ENCODE data around the gene ARFRP1. TPM values are rescaled to one million over a fixed set of nuclear protein-coding genes. Genes with fewer than 3 reads are reported as not detected.
"Not testable (repeated sequence)": the region's sequence is repeated elsewhere in the genome, so short reads cannot be mapped to it uniquely, and the experiment has no call there.

ARFRP1 gene
- total RNA-seq, 1 donor = 21.7 TPM

GRCh38 chr20:63678071-63678470 is 29.7 kb downstream of the ARFRP1 start:
- no peaks in the 10 kb centered on the region for H4K20me1 ChIP-seq (ENCODE audit: insufficient read depth, low read length)
- DNase-seq (ENCODE audit: insufficient read length, low spot score, missing footprints) = no peak

GRCh38 chr20:63675681-63676368 is 32.0 kb downstream of the ARFRP1 start:
- no peak for DNase-seq (ENCODE audit: insufficient read length, low spot score, missing footprints)
- Histone ChIP-seq H3K36me3 (ENCODE audit: insufficient read depth, low read length) (peaks cover 41% of the 10 kb centered on the region), H4K20me1 (ENCODE audit: insufficient read depth, low read length) (no peaks in the 10 kb centered on the region)

More at GRCh38 chr20:63678071-63678470, 29.7 kb downstream of the ARFRP1 start:
- Histone ChIP-seq H3K4me2 (ENCODE audit: insufficient read depth, low read length) (no peak overlapping the region), H3K79me2 (ENCODE audit: insufficient read depth, low read length) (no peaks in the 10 kb centered on the region), H3K27ac (ENCODE audit: low read depth, low read length) (no peak overlapping the region), H3K4me1 (ENCODE audit: insufficient read depth, low read length) (peaks cover 13% of the 10 kb centered on the region), H2AFZ (ENCODE audit: low read length) (no peak overlapping the region), H3K27me3 (ENCODE audit: insufficient read depth, low read length) (no peaks in the 10 kb centered on the region), H3K4me3 (ENCODE audit: insufficient read depth, low read length) (no peak overlapping the region), H3K36me3 (ENCODE audit: insufficient read depth, low read length) (peaks cover 36% of the 10 kb centered on the region), H3K9me3 (ENCODE audit: low read depth, low read length) (no peaks in the 10 kb centered on the region)
- no peak for TF ChIP-seq CTCF (IDR thresholded peaks at IDR 0.05; ENCODE audit: extremely low read depth, low read depth, low read length)

GRCh38 chr20:63673951-63674350 is 33.8 kb downstream of the ARFRP1 start:
- no peaks in the 10 kb centered on the region for H3K9me3 ChIP-seq (ENCODE audit: low read depth, low read length)
- no peak overlapping the region for H3K27ac ChIP-seq (ENCODE audit: low read depth, low read length)
- no peaks in the 10 kb centered on the region for H3K4me1 ChIP-seq (ENCODE audit: insufficient read depth, low read length)
- no peaks in the 10 kb centered on the region for H3K27me3 ChIP-seq (ENCODE audit: insufficient read depth, low read length)
- no peak overlapping the region for H2AFZ ChIP-seq (ENCODE audit: low read length)
- no peaks in the 10 kb centered on the region for H3K79me2 ChIP-seq (ENCODE audit: insufficient read depth, low read length)
- DNase-seq (ENCODE audit: insufficient read length, low spot score, missing footprints) = peak; percentile 60
- no peak overlapping the region for H3K4me3 ChIP-seq (ENCODE audit: insufficient read depth, low read length)
- no peak overlapping the region for H3K4me2 ChIP-seq (ENCODE audit: insufficient read depth, low read length)
- peaks cover 44% of the 10 kb centered on the region for H3K36me3 ChIP-seq (ENCODE audit: insufficient read depth, low read length)
- H4K20me1 ChIP-seq (ENCODE audit: insufficient read depth, low read length) = no peaks in the 10 kb centered on the region
- no peak for TF ChIP-seq CTCF (IDR thresholded peaks at IDR 0.05; ENCODE audit: extremely low read depth, low read depth, low read length)

More at GRCh38 chr20:63675681-63676368, 32.0 kb downstream of the ARFRP1 start:
- Histone ChIP-seq H3K9me3 (ENCODE audit: low read depth, low read length) (no peaks in the 10 kb centered on the region), H3K4me3 (ENCODE audit: insufficient read depth, low read length) (no peak overlapping the region), H3K4me1 (ENCODE audit: insufficient read depth, low read length) (no peaks in the 10 kb centered on the region), H2AFZ (ENCODE audit: low read length) (no peak overlapping the region), H3K4me2 (ENCODE audit: insufficient read depth, low read length) (no peak overlapping the region), H3K79me2 (ENCODE audit: insufficient read depth, low read length) (no peaks in the 10 kb centered on the region), H3K27ac (ENCODE audit: low read depth, low read length) (no peak overlapping the region), H3K27me3 (ENCODE audit: insufficient read depth, low read length) (no peaks in the 10 kb centered on the region)
- no peak for TF ChIP-seq CTCF (IDR thresholded peaks at IDR 0.05; ENCODE audit: extremely low read depth, low read depth, low read length)

GRCh38 chr20:63672666-63673065 is 35.1 kb downstream of the ARFRP1 start:
- Histone ChIP-seq H2AFZ (ENCODE audit: low read length) (no peak overlapping the region), H4K20me1 (ENCODE audit: insufficient read depth, low read length) (no peaks in the 10 kb centered on the region), H3K9me3 (ENCODE audit: low read depth, low read length) (no peaks in the 10 kb centered on the region), H3K36me3 (ENCODE audit: insufficient read depth, low read length) (peaks cover 40% of the 10 kb centered on the region), H3K27me3 (ENCODE audit: insufficient read depth, low read length) (no peaks in the 10 kb centered on the region), H3K27ac (ENCODE audit: low read depth, low read length) (no peak overlapping the region), H3K4me3 (ENCODE audit: insufficient read depth, low read length) (no peak overlapping the region), H3K79me2 (ENCODE audit: insufficient read depth, low read length) (no peaks in the 10 kb centered on the region), H3K4me1 (ENCODE audit: insufficient read depth, low read length) (no peaks in the 10 kb centered on the region), H3K4me2 (ENCODE audit: insufficient read depth, low read length) (no peak overlapping the region)
- no peak for TF ChIP-seq CTCF (IDR thresholded peaks at IDR 0.05; ENCODE audit: extremely low read depth, low read depth, low read length)
- no peak for DNase-seq (ENCODE audit: insufficient read length, low spot score, missing footprints)

DNA sequence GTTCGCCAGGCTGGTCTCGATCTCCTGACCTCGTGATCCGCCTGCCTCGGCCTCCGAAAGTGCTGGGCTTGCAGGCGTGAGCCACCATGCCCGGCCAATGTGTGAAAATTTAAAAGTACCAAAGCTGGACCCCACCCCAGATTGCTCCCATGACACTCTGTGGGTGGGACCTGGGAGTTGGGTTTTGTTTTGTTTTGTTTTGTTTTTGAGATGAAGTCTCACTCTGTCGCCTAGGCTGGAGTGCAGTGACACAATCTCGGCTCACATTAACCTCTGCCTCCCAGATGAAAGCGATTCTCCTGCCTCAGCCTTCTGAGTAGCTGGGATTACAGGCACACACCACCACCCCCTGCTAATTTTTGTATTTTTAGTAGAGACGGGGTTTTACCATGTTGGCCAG is 36.1 kb downstream of the ARFRP1 start:
- H3K4me1 ChIP-seq (ENCODE audit: insufficient read depth, low read length); H4K20me1 ChIP-seq (ENCODE audit: insufficient read depth, low read length); H3K79me2 ChIP-seq (ENCODE audit: insufficient read depth, low read length); H3K27ac ChIP-seq (ENCODE audit: low read depth, low read length); H3K4me3 ChIP-seq (ENCODE audit: insufficient read depth, low read length); H3K9me3 ChIP-seq (ENCODE audit: low read depth, low read length); H3K4me2 ChIP-seq (ENCODE audit: insufficient read depth, low read length); H3K27me3 ChIP-seq (ENCODE audit: insufficient read depth, low read length); H2AFZ ChIP-seq (ENCODE audit: low read length); DNase-seq (ENCODE audit: insufficient read length, low spot score, missing footprints): not testable (repeated sequence)
- H3K36me3 ChIP-seq (ENCODE audit: insufficient read depth, low read length) = peaks cover 40% of the 10 kb centered on the region
